ENCODE data around the gene DACT2.
"Not testable (repeated sequence)": the region's sequence is repeated elsewhere in the genome, so short reads cannot be mapped to it uniquely, and the experiment has no call there.

Gene DACT2

DNA sequence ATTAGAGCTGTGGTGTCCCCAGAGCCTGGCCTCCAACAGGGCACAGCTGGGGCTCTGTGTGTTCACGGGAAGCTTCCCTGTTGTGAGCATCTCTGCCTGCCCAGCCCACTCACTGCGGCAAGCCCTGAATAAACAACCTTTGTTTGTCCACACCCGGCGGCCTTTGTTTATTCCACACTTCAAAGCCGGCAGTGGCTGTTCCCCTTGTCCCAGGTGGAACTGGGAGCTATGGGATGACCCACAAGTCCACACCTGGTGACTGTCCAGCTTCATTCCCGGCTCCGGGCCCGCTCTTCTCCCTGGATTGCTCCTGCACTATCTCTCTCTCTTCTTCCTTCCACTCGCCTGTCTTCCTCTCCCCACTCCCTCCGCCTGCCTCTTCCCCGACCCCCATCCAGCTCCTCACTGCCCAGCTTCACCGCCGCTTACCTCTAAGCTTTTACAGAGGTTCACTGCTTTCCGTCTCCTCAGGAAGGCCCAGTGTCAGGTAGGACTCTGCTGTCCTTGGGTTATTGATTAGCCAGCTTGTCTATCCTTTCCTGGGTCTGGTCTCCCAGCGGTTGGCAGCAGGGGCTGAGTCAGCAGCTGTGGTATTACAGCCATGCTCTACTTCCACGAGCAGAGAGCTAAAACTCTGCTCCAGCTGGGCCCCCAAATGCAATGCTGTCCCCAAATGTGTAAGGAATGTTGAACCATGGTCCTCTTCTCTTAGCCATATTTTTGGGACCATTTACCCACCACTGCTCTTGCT is 17.8 kb downstream of the DACT2 start:
- DNase-seq: no peak

- no peak for DNase-seq
Observed at GRCh38 chr6:168300975-168301647, 18.5 kb downstream of the DACT2 start.

- DNase-seq: no peak
Observed at GRCh38 chr6:168299541-168300511, 19.8 kb downstream of the DACT2 start.

- no peak for DNase-seq
Observed at GRCh38 chr6:168297643-168298042, 21.9 kb downstream of the DACT2 start.

DNA sequence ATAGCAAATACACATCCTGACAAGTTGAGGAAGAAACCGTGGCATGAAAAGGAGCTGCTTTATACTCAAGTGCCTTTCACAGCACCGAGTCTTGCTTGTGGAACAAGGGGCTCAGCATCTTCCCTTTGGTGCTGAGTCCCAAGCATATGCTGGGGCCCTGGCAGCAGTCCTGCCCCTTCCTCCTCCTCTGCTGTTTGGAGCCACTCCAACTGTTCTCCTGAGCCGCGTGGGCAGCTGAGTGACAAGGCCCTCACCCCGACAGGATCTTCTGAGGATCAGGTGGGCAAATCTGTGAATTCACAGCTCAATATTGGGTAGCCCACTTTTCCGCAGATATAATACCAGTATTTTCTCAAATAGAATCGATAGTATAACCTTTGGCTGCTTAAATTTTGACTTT is 24.7 kb downstream of the DACT2 start:
- DNase-seq: no peak

- no peak for DNase-seq
Observed at GRCh38 chr6:168293636-168294530, 25.7 kb downstream of the DACT2 start.

DNA sequence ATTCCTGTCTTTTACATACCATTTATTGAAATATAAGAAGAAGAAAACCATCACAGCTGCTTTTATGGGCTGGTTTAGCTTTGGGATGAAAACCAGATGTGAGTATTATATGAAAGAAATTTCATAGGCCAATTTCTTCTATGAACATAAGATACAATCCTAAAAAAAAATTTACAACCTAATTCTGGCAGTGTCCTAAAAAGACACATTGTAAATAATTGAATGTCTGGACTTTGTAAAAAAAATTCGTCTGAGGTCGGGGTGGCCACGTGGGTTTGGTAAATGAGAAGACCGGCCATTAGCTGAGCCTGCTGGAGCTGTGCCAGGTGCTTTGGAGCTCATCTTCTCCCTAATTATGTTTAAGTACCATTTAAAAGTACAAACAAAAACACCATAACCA is 26.8 kb downstream of the DACT2 start:
- DNase-seq: no peak

- DNase-seq: no peak
Observed at GRCh38 chr6:168291450-168291849, 28.1 kb downstream of the DACT2 start.

GRCh38 chr6:168290095-168290494 is 29.5 kb downstream of the DACT2 start:
- DNase-seq: no peak

- no peak for DNase-seq
Observed at GRCh38 chr6:168289571-168289962, 30.0 kb downstream of the DACT2 start.

DNA sequence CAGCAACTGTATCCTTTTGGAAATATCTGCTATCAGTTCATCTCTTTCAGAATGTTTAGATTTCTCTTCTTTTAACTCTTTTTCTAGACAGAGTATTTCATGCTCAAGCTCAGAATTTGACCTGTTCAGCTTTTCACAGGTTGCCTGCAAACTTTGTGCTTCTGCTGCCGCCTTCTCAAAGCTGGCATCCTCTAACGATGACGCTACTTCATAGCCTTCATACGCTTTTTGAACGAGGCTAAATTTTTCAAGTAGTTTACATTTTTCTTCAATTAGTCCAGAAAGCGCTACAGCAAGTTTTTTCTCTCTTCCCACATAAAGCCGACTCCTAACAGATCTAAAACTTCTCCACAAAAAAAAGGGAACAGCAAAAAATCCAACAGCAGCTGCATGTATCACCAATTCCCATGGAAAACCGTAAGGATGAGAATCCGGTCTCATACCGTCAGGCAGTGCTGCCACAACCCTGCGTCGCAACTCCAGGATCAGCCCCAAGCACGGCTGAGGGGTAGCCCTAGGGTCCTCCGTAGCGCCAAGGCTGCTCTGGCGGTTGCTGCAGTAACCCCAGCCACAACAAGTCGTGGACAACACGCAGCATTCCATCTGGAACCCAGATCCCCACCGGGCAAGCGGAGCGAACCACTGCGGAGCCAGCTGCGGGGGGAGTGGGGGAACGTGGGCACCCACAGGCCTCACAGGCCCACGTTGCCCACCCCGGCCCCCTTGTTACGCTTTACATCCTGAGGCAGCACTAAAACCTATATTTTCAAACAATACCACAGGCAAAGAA is 30.6 kb downstream of the DACT2 start:
- DNase-seq: no peak

DNA sequence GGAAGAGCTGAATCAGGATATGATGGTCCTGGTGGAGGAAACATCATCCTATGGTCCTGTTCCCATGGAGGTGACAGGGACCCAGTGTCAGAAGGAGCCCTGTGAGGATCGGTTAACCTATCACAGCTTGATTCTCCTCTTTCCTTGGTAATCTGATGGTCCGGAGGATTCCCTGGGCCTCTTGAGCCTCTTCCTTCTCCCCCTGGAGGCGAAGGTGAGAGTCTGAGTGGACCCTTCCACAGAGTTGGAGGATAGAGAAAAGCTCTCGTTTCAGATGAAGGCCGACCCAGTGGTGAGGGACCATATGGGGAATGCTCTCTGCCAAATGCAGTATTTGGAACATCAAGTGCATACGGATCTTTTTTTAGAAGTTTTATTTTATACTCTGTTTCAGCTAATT is 32.1 kb downstream of the DACT2 start:
- DNase-seq: not testable (repeated sequence)

- DNase-seq: not testable (repeated sequence)
Observed at GRCh38 chr6:168286771-168287446, 32.7 kb downstream of the DACT2 start.

DNA sequence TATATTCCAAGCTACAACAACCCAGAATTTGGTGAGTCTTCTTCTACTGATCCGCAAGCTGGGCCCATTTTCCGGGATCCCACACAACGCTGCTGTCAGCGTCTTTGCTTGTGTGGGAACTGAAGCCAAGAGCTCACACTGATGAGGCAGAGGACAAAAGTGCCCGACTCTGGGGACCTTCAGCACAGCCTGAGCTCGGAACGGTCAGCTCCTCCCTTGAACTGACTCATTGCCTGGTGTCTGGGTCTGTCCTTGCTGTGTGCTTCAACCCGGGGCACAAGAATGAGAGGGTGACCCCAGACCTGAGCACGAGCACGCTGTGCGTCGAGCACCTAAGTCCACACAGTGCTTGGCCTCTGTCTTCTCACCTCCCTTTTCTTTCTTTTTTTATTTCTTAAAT is 33.5 kb downstream of the DACT2 start:
- DNase-seq: no peak

DNA sequence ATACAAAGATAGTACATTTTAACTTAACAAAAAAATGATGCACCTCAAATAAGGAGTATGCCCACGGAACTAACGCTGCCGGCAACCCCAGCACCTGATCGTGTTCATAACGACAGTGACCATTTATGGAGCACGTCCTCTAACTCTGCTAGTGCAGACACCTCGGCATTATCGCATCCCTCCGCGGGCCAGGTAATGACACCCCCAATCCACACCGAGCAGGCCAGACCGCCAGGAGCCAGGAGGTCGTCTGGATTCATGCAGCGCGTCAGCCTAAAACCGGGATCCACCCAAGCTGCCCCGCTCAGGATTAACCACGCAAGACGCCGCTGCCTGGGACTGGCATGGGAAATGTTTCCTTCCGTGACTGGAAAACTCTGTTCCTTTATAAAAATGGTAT is 34.1 kb downstream of the DACT2 start:
- DNase-seq: no peak

DNA sequence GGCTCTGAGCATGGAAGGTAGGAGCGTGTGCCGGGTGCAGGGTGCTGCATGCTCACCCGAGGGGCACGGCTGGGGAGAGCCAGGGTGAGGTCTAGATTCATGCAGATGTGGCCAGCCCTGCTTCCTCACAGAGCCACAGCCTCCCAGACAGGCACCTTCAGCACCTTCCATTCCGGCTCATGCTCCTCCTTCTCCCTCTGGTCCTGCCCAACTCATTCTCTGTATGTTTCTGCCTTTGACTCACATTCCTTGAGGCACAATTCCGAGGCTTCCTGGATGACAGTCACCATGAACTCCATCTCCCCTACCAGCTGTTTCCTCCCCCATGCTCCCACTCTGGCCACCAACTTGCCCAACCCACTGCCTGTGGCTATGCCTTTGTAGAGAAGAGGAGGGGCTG is 35.4 kb downstream of the DACT2 start:
- no peak for DNase-seq

DNA sequence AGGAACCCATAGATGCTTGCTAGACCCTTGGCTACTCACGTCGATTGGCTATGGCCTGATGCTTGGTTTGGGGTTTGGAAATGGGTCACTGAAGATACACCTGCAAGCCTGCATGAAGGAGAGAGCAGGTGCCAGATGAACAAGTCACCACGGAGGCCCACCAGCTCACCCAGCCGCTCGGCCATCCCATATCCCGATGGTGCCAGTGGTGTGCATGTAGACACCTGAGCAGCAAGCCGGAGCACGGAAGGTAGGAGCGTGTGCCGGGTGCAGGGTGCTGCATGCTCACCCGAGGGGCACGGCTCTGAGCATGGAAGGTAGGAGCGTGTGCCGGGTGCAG is 35.9 kb downstream of the DACT2 start:
- no peak for DNase-seq

- no peak for DNase-seq
Observed at GRCh38 chr6:168282985-168283685, 36.4 kb downstream of the DACT2 start.

DNA sequence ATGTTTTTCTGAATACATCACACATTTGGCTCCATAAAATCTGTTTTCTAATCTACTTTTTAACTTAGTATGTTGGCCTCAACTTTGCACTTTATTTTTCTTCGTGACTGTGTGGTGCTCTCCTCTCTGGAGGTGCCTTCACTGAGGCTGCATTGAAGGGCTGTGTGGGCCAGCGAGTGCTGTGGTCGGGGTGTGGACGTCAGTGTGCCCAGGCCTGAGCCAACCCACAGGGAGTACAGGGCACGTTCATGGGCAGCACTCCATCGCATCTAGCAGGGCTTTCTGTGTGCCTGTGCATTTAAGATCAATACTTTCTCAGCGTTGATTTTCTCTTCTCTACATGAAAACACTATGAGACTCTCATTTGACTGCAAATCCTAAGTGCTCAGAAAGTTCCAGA is 37.8 kb downstream of the DACT2 start:
- DNase-seq: no peak

GRCh38 chr6:168281314-168281713 is 38.3 kb downstream of the DACT2 start:
- DNase-seq: not testable (repeated sequence)

- DNase-seq: no peak
Observed at GRCh38 chr6:168280899-168281245, 38.7 kb downstream of the DACT2 start.

Measured in CD4-positive, alpha-beta T cell treated with Interferon gamma for 1 hour (primary cell).